HG03521 (cell line): ENCODE results near the gene GRB10.

Experiments used
- ATAC-seq: cut with Tn5 transposase; IDR thresholded peaks from one replicate; pipeline ENCODE4 v1.9.1; 2021; ENCODE audit warnings: mild to moderate bottlenecking, moderate library complexity; ENCODE audit not compliant: unreplicated experiment

Gene GRB10

DNA sequence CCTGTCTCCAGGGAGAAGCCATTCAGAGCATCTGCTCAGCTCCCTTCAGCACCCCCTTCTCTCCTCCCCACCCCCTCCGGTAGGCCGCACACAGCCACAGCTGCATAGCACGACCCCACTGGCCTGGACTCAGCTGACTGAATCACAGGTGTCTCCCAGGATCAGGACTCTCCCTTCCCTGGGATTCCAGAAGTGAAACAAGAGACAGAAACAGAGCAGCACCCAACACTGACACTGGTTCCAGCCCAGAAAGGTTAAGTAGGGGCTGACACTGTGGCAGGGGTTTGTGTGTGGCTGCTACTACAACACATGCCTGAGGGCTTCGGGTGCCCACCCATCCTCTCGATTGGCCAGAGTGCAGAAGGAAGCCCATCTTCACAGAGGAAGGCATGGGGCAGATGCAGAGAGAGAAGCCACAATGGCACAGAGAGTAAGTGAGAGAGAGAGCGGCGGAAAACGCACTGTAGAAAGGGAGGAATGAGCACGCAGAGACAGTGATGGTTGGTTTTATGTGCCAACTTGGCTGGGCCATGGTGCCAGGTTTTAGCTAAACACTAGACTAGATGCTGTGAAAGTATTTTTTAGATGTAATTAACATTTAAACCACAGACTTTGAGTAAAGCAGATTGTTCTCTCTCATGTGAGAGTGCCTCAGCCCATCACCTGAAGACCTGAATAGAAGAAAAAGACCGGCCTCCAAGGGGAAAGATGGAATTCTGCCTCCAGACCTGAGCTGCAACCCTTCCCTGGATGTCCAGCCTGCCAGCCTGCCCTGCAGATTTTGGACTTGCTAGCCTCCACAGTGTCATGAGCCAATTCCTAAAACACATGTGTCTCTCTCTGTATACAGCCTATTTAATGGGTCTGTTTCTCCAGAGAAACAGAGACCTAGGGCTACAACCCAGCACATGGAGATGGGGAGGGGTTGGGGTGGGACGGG lies 107.5 kb downstream of the GRB10 start:
- ATAC-seq = no peak

DNA sequence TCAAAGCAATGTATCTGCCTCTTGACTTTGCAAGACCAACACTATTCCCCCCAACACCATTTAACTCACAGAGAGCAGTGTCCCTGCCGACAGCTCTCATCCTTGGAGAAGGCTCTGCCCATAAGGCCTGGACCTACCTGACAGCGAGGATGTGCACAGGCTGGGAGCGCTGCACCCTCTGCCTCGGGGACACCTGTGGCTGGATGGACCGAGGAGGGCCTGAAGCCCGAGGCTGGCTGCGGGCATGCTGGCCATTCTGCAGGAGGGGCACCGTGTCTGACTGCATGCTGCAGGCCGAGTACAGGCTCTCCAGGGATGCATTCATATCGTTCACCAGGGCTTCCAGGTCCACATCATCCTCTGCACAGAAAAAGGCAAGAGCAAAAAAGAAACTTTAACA lies 108.4 kb downstream of the GRB10 start:
- ATAC-seq = no peak

DNA sequence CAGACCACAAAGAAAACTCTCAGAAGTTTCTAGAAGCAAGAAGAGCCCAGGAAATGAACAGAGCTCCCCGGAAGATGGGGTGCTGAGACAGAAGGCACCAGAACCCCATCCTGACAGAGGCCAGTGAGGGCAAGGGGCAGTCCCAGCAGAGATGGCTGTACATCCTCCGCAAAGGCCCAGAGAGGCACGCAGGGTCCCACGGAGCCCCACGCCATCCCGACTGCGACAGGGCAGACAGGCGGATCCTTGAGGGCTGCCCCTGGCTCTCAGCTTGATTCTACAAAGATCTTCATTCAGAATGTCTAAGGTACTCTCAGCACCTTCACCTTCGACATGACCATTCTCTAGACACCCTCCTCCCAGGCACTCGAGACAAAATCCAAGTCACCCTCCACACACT lies 109.6 kb downstream of the GRB10 start:
- ATAC-seq = no peak

- no peak for ATAC-seq
Measured at GRCh38 chr7:50672045-50672444, 110.7 kb downstream of the GRB10 start.

GRCh38 chr7:50671386-50671785 lies 111.3 kb downstream of the GRB10 start:
- no peak for ATAC-seq

- no peak for ATAC-seq
Measured at GRCh38 chr7:50669890-50670289, 112.8 kb downstream of the GRB10 start.

GRCh38 chr7:50667789-50668226 lies 114.9 kb downstream of the GRB10 start:
- ATAC-seq = no peak

GRCh38 chr7:50667338-50667737 lies 115.4 kb downstream of the GRB10 start:
- no peak for ATAC-seq

DNA sequence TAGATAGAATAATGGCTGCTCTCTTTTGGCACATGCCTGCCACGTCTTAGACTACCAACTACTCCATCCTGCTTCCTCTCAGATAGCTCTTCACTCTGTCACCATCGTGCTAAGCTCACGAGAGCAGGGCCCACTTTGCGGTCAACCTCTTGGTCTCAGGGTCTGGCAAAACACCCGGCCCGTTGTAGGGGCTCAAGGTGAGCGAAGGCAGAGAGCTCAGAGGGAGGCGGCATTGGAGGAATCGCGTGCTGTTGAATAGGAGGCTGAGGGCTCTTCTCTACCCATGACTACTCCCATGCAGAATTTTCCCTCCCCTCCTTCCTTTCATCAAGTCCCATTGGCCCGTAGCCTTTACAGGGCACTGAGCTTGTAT lies 116.6 kb downstream of the GRB10 start:
- no peak for ATAC-seq

- no peak for ATAC-seq
Measured at GRCh38 chr7:50665403-50666123, 117.1 kb downstream of the GRB10 start.

DNA sequence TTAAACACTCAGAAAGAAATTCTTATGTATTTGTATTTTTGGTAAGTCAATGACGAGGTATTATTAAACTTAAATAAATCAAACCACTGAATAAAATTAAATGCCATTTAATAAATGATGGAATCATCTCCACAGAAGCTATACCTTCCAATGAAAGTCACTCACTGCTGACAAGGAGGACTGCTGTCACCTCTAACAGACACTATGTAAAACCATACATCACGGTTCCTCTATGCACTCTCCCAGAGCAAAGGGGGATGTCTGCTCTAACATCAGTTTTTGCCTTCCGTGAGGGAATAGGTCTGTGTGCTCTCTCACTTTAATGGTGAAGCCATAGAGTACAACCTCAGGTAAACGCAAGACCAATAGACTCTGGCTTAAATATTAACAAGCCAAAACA lies 117.8 kb downstream of the GRB10 start:
- no peak for ATAC-seq

GRCh38 chr7:50664461-50664922 lies 118.2 kb downstream of the GRB10 start:
- ATAC-seq = peak; percentile 43

DNA sequence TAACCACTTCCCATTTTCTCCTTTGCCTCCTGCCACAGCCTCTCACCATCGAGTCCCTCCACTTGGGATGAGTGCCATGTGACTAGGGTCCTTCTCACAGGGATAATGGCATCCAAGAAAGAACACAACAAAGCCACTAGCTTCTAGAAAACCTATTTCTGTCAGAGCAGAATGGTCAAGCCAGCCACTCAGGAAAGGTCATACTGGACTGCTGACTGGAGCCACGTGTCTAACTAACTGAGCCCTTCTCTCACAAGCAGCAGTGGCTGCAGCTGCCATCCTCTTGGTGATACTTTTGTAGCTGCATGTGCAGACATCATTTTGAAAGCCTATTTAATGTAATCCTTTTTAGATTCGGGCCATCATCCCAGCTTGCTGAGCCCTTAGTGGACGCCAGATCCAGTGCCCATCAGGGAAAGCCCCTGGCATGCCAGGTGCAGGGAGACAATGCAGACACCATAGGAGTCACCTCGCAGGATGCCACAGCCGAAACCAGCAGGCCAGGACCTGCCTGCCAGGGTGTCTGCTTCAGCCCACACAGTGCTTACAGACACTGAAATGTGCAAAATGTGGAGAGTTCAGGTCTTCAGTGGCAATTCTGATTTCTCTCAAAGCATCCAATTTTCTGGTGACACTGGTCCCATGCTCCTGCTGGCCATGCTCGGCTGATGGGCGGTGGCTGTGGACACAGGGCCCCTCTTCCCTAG lies 119.1 kb downstream of the GRB10 start:
- no peak for ATAC-seq

GRCh38 chr7:50662996-50663395 lies 119.7 kb downstream of the GRB10 start:
- no peak for ATAC-seq

DNA sequence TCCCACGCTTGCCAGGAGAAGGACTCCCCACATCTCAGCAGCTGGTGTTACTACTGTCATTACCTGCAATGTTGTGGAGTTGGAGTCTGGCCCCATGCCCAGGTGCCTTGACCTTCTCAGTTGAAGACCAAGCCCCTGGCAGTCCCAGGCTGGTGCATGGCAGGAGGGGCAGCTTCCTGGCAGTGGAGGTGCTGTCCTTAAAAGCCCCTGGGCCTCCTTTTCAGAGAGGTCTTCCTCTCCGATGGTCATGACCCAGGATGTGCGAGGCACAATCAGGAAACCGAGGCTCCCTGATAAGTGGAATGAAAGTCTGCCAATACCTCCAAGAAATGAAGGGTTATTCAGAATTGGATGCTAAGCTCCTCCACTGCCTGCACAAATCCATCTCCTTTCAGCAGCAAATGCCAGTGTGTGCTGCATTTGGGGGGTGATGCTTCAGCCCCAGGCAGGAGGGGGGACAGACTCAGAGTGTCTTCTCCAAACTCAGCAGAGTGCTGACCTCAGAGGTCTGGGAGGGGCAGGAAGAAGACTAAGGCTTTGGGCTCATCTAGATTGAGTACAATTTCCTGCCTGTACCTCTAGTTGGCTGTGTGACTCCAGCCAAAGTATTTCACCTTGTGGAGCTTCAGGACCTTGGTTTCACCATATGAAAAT lies 120.5 kb downstream of the GRB10 start:
- no peak for ATAC-seq

GRCh38 chr7:50661345-50662040 lies 121.2 kb downstream of the GRB10 start:
- ATAC-seq = peak; percentile 49

DNA sequence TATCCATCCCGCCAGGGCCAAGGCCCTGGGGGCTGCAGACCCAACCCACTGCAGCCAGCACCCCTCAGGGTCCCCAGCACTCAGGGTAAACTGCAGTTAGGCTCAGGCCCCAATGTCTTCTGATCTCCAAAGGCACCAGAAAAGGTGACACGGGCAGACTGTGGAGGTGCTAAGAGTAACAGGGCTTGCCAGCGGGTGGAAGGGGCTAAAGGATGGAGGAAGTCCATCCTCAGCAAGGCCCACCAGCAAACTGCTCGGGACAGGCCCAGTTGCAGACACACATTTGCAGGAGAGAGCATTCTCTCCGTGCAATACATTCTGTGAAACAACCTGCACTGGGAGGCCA lies 121.9 kb downstream of the GRB10 start:
- ATAC-seq = no peak

DNA sequence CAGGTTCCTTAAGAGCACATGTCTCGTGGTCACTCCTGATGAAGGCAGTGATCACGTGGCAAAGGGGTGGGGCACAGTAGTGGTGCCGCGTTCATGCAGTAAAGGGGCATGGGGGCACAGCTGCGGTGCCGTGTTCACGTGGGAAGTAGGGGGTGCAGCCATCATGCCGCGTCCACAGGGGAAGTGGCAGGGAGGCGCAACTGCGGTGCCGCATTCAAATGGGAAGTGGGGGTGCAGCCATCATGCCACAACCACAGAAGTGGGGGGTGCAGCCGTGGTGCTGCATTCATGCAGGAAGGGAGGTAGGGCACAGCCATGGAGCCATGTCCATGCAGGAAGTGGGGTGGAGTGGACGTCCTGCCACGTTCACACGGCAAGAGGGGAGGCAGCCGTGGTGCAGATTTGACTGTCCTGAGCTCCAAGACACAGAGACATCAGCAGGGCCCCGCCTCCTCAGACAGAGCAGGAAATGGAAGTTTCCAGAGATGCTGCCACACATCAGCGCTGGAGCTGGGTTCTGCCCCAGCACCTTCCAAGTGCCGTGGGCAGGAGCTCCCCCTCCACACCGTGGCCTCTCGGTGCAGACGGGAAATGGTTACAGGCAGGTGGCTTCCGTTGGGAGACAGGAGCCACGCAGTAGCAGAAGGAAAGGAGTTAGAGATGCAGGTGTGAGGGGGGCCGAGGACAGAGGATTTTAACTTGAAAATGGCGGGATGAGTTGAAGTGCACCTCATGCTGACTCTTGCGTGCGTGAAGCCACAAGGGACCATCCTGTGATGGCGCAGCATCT lies 122.5 kb downstream of the GRB10 start:
- no peak for ATAC-seq

DNA sequence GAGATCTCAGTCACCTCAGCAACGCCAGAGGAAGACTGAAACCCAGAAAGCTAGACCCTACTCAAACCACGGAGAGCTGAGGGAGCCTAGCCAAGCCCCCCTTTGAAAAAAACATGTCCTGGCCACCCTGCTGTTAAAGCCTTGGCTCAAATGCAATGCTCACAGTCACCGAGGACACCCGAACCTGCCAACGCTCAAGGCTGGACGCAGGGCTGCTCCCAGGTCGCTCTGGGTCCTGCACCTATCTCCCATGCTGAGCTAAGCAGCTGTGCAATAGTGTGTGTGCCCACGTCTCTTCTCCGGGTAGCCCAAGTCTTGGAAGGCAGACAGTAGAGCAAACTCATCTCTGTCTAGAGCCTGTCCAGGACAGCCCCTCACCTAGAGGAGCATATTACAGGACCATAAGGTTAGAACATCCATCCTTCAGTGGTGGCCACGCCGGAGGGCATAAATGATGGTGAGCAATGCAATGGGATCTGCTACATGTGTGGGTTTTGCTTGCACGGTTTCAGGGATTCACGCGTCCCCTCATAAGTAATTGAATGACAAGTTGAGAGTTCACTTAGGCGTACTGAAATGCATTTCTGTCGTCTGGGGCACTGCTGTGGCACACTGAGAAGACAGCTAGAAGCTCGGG lies 123.2 kb downstream of the GRB10 start:
- ATAC-seq = no peak
